ENCODE measurements around the gene NID1.

GRCh38 chr1:235953801-235954200 lies 111.1 kb downstream of the NID1 start:
- no peak for TF ChIP-seq POLR2A (IDR thresholded peaks at IDR 0.05)
- TF ChIP-seq, protein P1, sequence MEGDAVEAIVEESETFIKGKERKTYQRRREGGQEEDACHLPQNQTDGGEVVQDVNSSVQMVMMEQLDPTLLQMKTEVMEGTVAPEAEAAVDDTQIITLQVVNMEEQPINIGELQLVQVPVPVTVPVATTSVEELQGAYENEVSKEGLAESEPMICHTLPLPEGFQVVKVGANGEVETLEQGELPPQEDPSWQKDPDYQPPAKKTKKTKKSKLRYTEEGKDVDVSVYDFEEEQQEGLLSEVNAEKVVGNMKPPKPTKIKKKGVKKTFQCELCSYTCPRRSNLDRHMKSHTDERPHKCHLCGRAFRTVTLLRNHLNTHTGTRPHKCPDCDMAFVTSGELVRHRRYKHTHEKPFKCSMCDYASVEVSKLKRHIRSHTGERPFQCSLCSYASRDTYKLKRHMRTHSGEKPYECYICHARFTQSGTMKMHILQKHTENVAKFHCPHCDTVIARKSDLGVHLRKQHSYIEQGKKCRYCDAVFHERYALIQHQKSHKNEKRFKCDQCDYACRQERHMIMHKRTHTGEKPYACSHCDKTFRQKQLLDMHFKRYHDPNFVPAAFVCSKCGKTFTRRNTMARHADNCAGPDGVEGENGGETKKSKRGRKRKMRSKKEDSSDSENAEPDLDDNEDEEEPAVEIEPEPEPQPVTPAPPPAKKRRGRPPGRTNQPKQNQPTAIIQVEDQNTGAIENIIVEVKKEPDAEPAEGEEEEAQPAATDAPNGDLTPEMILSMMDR (IDR thresholded peaks at IDR 0.05) = no peak
